NCI-H1694 (cell line): Measurements from ENCODE around the gene CRYGS.

ENCODE experiments used
- DNase-seq: peaks from one replicate; lab custom pipeline; 2025; lab: John Stamatoyannopoulos, UW

The CRYGS gene

DNA sequence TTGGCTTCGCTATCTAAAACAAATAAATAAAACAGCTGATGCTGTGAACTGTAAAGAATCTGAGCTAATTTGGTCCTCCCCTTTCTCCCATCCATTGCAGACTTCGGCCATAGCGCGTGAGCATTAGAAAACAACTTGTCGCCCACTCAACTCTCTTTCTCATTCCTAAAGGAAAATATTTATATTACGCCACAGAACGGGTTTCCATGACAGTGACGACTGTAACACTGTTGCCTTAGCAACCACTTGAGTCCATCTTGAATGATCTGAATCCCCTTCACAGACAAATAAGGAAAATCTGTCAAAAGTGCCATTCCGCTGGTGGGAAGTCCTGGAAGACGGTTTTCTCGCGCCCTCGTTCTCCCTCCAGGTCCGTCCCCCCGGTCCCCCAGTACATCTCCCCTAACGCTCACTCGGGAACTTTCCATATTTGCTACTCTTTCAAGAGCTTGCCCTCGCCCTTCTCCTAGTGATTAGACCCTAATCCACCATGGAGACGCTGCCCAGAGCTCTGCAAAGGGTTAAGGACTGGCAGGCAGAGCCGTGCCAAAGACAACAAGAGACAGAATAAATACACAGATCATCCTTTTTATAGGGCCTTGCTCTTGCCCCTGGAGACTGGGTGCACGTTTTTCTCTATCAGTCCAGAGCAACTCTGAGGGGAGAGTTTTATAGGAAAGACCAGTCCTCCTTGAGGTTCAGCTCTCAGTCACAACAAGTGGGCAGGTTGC lies 50.5 kb downstream of the CRYGS start:
- DNase-seq = no peak

DNA sequence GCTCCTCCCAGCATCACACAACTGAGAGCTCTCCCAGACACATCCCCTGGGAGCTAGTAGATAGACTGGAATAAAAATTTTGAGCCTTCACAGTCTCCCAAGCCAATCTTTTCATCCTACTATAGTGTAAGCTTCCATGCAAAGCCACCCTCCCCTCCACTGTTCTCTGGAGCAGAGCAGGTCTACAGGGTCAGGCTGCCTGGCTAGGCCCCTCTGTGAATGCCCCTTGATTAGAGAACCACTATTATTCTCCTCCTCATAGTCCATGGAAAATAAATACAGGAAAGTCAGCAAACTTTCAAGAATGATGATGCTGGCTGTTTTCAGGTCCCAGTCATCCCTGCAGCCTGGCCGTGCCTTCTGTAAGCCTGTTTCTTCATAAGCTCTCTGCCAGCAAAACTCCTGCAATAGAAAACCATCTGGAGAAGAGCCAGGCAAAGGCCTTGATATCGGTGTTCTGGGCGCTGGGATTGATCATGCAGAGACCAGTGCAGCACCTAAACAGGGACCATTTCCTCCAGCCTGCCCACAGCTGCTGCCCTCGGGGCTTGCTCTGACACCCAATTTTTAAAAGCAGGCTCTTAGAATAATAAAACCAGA lies 51.7 kb downstream of the CRYGS start:
- DNase-seq = peak; percentile 60

DNA sequence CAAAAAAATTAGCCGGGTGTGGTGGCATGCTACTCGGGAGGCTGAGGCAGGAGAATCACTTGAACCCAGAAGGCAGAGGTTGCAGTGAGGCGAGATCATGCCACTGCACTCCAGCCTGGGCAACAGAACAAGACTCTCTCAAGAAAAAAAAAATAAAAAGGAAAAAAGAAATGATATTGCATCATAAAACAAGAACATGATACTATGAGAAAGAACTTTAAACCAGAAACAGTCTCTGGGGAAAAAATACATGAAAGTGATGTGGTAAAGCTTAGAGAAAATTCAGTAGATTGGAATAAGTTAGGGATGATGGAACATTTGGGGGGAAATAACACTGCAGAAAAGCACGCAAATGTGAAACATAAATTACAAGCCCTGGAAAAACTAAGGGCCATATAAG lies 54.7 kb downstream of the CRYGS start:
- no peak for DNase-seq
